Thyroid gland (tissue), 4 donors: ENCODE results near the gene TGIF1. TPM values are rescaled to one million over a fixed set of nuclear protein-coding genes. Genes with fewer than 3 reads are reported as not detected.
"Not testable (repeated sequence)": the region's sequence is repeated elsewhere in the genome, so short reads cannot be mapped to it uniquely, and the experiment has no call there.

Experiments
- DNase-seq, 2 donors: peaks; one replicate each; pipeline ENCODE4 v3.0.0-alpha.2; 2019
- H3K27ac ChIP-seq, 3 donors: fragments of 200-600 bp; sonication (generic); 1 replicate in 2 of 3; 2 replicates in 1 of 3; pipeline ENCODE4 v1.5.1; 2016 to 2019; ENCODE audit warnings: mild to moderate bottlenecking in 1 of 3, moderate library complexity in 1 of 3
- H3K27me3 ChIP-seq: fragments of 200-600 bp; sonication (generic); one replicate; pipeline ENCODE4 v1.5.1; 2019
- H3K36me3 ChIP-seq, 2 donors: fragments of 200-600 bp; sonication (generic); one replicate each; pipeline ENCODE4 v1.5.1; 2016 to 2019
- H3K4me1 ChIP-seq, 2 donors: fragments of 200-600 bp; sonication (generic); one replicate each; pipeline ENCODE4 v1.5.1; 2017 to 2019
- H3K4me3 ChIP-seq, 3 donors: fragments of 200-600 bp; sonication (generic); replicated peaks in 1 of 3; 1 replicate in 2 of 3; 2 replicates in 1 of 3; pipeline ENCODE4 v1.5.1; 2016; ENCODE audit warnings: mild to moderate bottlenecking in 1 of 3
- H3K9me3 ChIP-seq: fragments of 200-600 bp; sonication (generic); one replicate; pipeline ENCODE4 v1.5.1; 2017
- CTCF ChIP-seq, 6 experiments: fragments of 200-600 bp in 3 of 6; fragments of 450-650 bp in 3 of 6; sonication (generic) in 3 of 6; IDR thresholded peaks; one replicate each; pipeline ENCODE4 v1.5.1; 2016 to 2019; ENCODE audit warnings: antibody characterized with exemption in 6 of 6, mild to moderate bottlenecking in 2 of 6, inconsistent platforms in 1 of 6, moderate library complexity in 1 of 6
- POLR2A ChIP-seq, 2 donors: fragments of 450-650 bp; IDR thresholded peaks; one replicate each; pipeline ENCODE4 v1.6.1; 2017; ENCODE audit warnings: antibody characterized with exemption in 2 of 2, mild to moderate bottlenecking in 2 of 2, moderate library complexity in 1 of 2
- WGBS, 2 donors: methylation state at CpG; one replicate each; pipeline ENCODE4 v1.1.5; 2017; 5-methylcytosine and 5-hydroxymethylcytosine counted together
- intact Hi-C: fragments of 100-400 bp; cut with DNase I; formaldehyde crosslinking; loops from one replicate; pipeline ENCODE4 v1.15.1; 2023
- total RNA-seq, 4 donors: library from RNA; depleted of rRNA; stranded (reverse); fragments of >200 nt; gene quantifications; one replicate each; pipeline ENCODE4 v1.2.3, GENCODE V29; 2016

The TGIF1 gene
- total RNA-seq, 4 donors from 2014 or later = 46.4 to 62.3 (median 52.3) TPM

- intact Hi-C loops = no loop called here
- Histone ChIP-seq H3K36me3 (no peaks in the 10 kb centered on the region), H3K4me3 (no peak overlapping the region), H3K9me3 (no peaks in the 10 kb centered on the region), H3K27me3 (no peaks in the 10 kb centered on the region), H3K27ac (no peak overlapping the region), H3K4me1 (no peaks in the 10 kb centered on the region)
- no peak for TF ChIP-seq CTCF (IDR thresholded peaks at IDR 0.05)
- TF ChIP-seq POLR2A (IDR thresholded peaks at IDR 0.05) = no peak
- no peak for DNase-seq
- 43 to 47% methylated on average over 3 of the region's 3 CpGs for WGBS, 2 donors
Observed at GRCh38 chr18:3405713-3406112, 44.3 kb upstream of the TGIF1 start.

GRCh38 chr18:3408107-3408506, 41.9 kb upstream of the TGIF1 start:
- intact Hi-C loops = no loop called here
- no peaks in the 10 kb centered on the region for H3K9me3 ChIP-seq
- TF ChIP-seq CTCF (IDR thresholded peaks at IDR 0.05) = no peak
- no peak for TF ChIP-seq POLR2A (IDR thresholded peaks at IDR 0.05)
- H3K36me3 ChIP-seq = no peaks in the 10 kb centered on the region
- no peak for DNase-seq
- no peak overlapping the region for H3K27ac ChIP-seq
- whole genome bisulfite sequencing, 2 donors = 92 to 96% methylated on average over 3 of the region's 3 CpGs
- H3K4me3 ChIP-seq = no peak overlapping the region
- H3K27me3 ChIP-seq = no peaks in the 10 kb centered on the region
- H3K4me1 ChIP-seq = no peaks in the 10 kb centered on the region

- Histone ChIP-seq H3K9me3 (no peaks in the 10 kb centered on the region), H3K27me3 (no peaks in the 10 kb centered on the region), H3K36me3 (no peaks in the 10 kb centered on the region), H3K4me3 (no peak overlapping the region), H3K27ac (no peak overlapping the region), H3K4me1 (no peaks in the 10 kb centered on the region)
- TF ChIP-seq CTCF (IDR thresholded peaks at IDR 0.05) (no peak), POLR2A (IDR thresholded peaks at IDR 0.05) (no peak)
- WGBS, 2 donors = 82 to 88% methylated on average over 7 of the region's 7 CpGs
- no peak for DNase-seq
- intact Hi-C loops = no loop called here
Observed at GRCh38 chr18:3409811-3410210, 40.2 kb upstream of the TGIF1 start.

- H3K27ac ChIP-seq = no peak overlapping the region
- no peaks in the 10 kb centered on the region for H3K9me3 ChIP-seq
- DNase-seq = no peak
- no peak overlapping the region for H3K4me3 ChIP-seq
- 95 to 97% methylated on average over 3 of the region's 3 CpGs for WGBS, 2 donors
- H3K4me1 ChIP-seq = no peaks in the 10 kb centered on the region
- no peaks in the 10 kb centered on the region for H3K27me3 ChIP-seq
- intact Hi-C loops = no loop called here
- no peaks in the 10 kb centered on the region for H3K36me3 ChIP-seq
- TF ChIP-seq CTCF (IDR thresholded peaks at IDR 0.05) = no peak
- no peak for TF ChIP-seq POLR2A (IDR thresholded peaks at IDR 0.05)
Observed at GRCh38 chr18:3410273-3410672, 39.7 kb upstream of the TGIF1 start.

GRCh38 chr18:3410876-3411275, 39.1 kb upstream of the TGIF1 start:
- H3K36me3 ChIP-seq, H3K4me3 ChIP-seq, H3K27me3 ChIP-seq, intact Hi-C loops, H3K9me3 ChIP-seq, H3K4me1 ChIP-seq, H3K27ac ChIP-seq, DNase-seq: not testable (repeated sequence)
- WGBS, 2 donors = 90 to 97% methylated on average over 2 to 3 of the region's 3 CpGs

GRCh38 chr18:3411327-3411726, 38.6 kb upstream of the TGIF1 start:
- intact Hi-C loops = no loop called here
- DNase-seq = no peak
- Histone ChIP-seq H3K27me3 (no peaks in the 10 kb centered on the region), H3K27ac (no peak overlapping the region), H3K4me3 (no peak overlapping the region), H3K4me1 (no peaks in the 10 kb centered on the region), H3K36me3 (no peaks in the 10 kb centered on the region), H3K9me3 (no peaks in the 10 kb centered on the region)
- TF ChIP-seq POLR2A (IDR thresholded peaks at IDR 0.05) (no peak), CTCF (IDR thresholded peaks at IDR 0.05) (no peak)
- 88 to 89% methylated on average over 3 of the region's 3 CpGs for WGBS, 2 donors
